Measurements from ENCODE around the gene GPX3.

The GPX3 gene

DNA sequence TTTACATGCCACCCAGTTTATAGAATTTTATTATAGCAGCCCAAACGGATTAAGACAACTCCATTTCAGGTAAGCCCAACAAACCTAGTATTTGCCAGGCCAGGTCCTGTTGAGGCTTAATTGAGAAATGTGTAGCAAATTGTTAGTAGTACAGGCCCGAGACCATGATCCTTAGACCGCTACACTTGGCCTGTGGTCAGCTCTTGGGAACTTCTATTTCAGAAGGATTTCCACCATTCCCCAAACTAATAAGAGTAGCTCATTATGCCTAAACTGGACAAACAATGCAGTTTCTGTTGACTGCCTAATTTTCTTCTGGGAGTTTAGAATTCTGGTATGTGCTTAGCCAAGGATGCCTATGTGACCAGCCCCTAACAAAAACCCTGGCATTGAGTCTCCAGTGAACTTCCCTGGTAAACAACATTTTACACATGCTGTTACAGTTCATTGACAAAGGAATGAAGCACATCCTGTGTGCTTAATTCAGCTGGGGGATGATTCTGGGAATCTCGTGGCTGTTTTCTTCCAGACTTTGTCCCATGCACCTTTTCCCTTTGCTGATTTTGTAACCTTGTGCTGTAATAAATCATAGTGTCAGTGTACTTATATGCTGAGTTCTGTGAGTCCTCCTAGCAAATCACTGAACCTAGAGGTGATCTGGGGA is 5.6 kb upstream of the GPX3 start:
- DNase-seq = no peak

DNA sequence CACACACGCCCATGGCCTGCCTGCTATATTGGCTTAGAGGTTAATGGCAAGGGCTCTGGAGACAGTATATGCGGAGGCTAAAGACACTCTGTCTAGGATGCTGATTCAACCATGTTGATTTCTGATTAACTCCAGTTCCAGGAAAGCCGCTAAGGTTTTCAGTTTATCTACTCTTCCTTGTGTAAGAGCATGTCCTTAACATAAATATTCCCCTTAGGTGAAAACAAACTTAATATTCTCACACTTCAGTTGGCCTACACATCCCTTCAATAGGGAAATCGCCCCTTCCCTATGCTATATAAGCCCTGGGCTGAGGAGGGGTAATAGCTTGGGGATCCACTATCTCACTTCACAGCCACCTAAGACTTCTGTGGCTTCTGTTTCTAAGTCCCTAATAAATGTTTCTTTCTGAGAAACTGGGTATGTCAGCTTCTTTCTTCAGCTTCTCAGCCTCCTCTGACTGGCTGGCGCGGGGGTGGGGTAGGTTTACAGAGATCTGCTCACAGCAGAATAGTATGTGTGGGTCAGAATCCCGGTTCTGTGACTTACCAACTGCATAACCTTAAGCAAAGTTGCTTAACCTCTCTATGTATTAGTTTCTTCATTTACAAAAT is 4.3 kb upstream of the GPX3 start:
- no peak for DNase-seq

GRCh38 chr5:151016700-151017099 is 3.7 kb upstream of the GPX3 start:
- DNase-seq = no peak

DNA sequence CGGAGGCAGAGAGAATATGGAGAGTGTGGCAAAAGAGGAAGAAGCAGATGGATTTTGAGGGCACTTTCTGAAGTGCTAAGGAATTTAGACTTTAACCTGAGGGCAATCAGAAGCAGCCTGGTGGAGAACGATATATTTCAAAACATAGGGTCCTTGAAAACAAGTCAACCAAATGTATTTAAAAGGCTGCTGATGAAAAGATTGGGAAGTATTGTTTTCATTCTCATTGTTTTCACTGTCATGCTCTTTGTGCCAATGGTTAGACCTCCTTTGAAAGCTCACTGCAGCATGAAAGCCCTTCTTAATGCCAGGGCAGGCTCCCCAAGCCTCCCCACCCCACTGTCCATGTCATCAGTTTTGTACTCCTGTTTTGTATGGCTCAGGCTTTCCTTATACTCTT is 2.5 kb upstream of the GPX3 start:
- no peak for DNase-seq

GRCh38 chr5:151018846-151019245 is 1.5 kb upstream of the GPX3 start:
- no peak for DNase-seq

GRCh38 chr5:151019331-151019730 is 1.1 kb upstream of the GPX3 start:
- DNase-seq = no peak

DNA sequence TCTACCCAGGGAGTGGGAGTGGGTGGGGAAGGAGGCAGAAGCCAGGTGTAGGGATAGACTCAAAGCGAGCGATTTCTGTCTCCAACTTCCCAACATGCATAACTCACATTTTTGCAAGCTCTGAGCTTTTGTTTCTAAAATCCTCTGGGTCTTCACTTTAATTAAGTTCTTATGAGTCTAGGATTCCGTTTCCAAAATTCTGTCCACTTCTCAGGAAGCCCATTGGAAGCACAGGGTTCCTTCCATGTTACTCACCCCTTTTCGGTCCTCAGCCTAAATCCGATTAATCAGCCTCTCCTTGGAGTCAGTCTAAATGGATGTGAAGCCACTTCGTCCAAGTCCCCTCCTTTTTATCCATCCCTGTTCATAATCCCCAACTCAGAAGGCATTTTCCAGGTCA is 1.4 kb downstream of the GPX3 start:
- no peak for DNase-seq

- DNase-seq = no peak
Measured at GRCh38 chr5:151022511-151023018, 2.2 kb downstream of the GPX3 start.

DNA sequence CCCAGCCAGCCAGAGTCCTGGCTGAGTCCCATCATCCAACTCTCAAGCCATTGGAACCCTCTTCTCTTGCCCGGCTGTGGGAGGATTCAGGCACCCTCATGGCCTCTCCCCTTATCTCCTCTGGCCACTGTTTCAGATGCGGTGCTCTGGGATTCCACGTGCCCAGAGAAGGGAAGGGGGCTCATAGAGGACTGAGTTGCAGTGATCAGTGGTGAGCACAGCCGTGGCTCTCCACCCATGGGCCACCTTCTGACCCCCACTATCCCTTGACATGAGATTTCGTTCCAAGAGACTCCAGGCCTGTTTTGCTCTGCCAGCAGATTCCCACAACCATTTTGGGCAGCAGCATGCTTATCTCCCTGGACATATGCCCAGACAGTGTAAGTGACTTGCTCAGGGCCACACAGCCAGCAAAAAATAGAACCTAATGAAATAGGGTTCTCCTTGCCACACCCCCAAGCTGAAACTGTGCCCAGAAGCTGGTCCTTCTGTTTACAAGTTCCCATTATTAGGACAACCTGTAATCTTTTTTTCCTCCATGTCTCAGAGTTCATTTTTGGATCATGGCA is 2.7 kb downstream of the GPX3 start:
- DNase-seq = no peak

DNA sequence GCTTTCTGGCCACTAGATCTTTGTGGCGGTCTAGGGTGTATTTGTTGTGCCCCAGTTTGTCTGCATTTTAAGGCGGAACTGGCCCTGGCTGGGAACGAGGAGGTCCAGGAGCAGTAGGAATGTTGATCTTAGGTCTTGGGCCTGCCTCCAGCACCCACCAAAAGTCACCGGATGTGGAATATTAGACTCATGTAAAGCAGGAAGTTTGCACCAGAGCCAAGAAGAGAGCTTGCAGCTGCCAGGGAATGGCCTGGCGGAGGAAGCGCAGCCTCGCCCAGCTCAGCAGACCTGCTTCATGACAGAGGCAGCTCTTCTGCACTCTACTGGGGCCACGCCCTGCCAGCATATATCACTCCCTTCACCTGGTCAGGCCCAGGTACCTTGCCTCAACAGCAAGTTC is 3.3 kb downstream of the GPX3 start:
- DNase-seq = no peak

DNA sequence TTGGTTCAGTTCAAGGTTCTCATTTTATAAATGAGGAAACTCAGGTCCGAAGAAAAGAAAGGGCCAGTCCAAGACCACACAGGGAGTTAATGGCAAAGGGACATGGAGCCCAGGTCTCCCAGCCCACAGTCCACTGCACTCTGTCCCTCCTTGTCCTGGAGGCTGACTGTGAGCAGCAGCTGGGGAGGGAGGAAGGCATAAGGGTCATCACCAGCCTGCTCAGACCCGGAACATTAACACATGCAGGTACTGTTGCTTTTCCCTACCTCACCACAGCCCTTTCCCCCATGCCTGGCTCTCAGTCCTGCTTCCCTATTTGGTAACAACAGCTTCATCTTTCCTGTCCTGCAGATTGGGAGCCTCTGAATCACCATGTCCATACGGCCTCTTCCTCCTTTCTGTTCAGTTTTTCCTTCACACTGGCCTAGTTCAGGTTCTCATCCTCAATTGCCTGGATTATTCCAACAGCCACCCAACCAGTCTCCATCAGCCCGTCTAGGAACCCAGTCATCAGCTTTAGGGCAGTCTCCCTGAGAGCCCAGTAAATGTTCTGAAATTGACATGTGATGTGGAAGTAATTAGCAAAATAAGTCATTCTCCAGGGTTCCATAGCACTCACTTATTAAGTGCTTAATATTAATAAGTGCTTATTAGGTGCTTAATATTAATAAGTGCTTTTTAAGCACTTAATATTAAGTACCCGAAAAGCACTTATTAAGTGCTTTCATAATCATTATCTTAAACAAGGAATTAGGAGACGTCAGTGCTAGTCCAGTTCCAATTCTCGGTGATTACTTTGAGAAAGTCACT is 4.3 kb downstream of the GPX3 start:
- no peak for DNase-seq

DNA sequence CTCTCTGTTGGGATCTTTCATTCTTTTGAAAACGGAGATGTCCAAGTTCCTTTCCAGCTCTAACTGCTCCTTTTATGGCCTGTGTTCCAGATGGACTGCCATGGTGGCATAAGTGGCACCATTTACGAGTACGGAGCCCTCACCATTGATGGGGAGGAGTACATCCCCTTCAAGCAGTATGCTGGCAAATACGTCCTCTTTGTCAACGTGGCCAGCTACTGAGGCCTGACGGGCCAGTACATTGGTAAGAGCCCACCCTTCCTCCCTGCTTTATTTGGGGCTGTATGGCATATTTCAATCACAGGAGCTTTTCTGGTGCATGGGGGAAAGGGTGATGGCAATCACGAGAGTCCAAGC is 4.8 kb downstream of the GPX3 start:
- DNase-seq = no peak

DNA sequence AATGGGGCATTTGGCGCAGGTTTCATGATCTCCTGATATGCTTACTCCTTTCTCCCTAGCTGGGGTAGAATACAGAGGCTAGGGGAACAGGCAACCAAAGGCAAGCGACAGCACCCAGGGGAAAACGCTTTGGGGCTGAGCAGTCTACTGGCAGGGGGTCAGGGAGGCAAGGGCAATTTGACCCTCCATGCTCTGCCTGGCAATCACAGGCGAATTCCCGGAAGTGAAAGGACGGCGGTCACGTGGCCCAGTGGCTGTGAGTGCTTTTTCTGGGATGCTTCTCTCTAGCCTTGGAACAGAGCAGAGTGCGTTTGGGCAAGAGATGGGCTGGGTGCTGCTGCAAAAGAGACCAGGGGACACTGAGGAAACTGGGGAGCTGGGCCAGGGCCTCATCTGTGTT is 5.7 kb downstream of the GPX3 start:
- no peak for DNase-seq

GRCh38 chr5:151026679-151027078 is 6.3 kb downstream of the GPX3 start:
- DNase-seq = no peak

DNA sequence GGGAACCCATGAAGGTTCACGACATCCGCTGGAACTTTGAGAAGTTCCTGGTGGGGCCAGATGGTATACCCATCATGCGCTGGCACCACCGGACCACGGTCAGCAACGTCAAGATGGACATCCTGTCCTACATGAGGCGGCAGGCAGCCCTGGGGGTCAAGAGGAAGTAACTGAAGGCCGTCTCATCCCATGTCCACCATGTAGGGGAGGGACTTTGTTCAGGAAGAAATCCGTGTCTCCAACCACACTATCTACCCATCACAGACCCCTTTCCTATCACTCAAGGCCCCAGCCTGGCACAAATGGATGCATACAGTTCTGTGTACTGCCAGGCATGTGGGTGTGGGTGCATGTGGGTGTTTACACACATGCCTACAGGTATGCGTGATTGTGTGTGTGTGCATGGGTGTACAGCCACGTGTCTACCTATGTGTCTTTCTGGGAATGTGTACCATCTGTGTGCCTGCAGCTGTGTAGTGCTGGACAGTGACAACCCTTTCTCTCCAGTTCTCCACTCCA is 7.6 kb downstream of the GPX3 start:
- DNase-seq = no peak

- DNase-seq = no peak
Measured at GRCh38 chr5:151028717-151029116, 8.3 kb downstream of the GPX3 start.

DNA sequence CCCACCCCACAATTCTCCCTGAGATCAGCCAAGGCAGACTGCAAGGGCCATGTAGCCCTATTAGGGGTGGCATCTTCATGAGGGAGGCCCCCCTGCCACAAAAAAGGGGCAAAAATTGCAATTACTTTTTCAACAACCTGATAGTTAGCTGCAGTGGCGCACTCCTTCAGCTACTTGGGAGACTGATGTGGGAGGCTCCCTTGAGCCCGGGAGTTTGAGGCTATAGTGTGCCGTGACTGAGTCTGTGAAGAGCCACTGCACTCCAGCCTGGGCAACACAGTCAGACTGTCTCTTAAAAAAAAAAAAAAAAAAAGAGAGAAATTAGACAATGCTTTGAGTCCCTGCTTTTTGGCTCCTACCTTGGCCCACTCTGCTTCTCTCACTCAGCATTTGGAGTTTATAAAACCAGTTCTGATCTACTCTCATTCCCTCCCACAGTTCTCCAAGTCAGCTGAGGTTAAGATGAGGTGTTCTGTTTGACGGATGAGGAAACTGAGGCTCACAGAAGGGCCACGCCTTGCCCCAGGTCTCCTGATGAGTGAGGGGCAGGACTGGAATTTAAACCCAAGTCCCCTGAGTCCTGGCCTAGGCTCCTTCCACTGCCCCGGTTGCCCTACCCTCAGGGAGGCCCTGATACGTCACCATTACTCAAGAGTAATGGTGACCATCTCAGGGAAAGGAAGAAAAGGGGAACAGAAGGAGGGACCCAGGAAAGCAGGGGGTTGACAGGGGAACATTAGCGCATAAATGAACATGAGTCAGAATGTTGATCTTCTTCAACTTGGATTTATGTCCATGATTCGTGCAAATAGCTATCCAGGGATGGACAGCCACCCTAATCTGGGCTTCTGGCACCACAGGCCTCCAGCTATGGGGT is 9.0 kb downstream of the GPX3 start:
- DNase-seq = no peak

DNA sequence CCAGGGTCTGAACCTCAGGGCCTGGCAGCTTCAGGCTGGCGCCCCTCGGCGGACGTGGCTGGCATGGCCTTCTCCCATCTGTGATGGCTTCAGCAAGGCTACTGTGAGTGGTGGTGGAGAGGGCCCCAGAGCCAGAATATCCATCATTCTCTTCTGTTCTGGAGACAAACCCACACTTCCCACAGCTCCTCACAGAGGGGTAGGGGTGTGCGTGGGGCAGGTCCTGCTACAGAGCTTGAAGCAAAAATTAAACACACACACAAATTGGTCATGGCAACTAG is 9.6 kb downstream of the GPX3 start:
- DNase-seq = no peak

DNA sequence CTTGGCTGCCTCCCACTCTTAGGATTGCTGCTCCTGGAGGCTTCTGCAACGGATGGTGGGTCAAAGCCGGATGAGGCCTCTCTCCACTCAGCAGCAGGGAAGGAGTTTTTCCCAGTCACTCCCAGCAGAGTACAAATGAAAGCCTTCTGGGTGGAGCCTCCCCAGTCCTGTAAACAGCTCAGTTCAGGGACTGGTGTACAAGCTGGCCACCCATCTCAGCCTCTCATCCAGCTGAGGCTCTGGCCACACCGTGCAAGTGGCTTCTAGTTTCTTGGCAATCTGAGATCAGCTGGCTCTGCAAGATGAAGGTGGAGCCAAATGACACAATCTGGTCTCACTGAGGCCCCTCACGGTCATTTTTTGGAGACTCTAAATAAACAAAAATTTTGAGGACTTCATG is 10.0 kb downstream of the GPX3 start:
- DNase-seq = no peak

- DNase-seq = no peak
Measured at GRCh38 chr5:151031554-151031953, 11.2 kb downstream of the GPX3 start.

GRCh38 chr5:151033217-151033934 is 13.0 kb downstream of the GPX3 start:
- DNase-seq = no peak

Measured in activated CD8-positive, alpha-beta memory T cell treated with anti-CD3 and anti-CD28 coated beads, Interleukin-2, amount 50 U/mL, for 4 hours (primary cell).